Peyer's patch (tissue), 4 donors: ENCODE data around the gene BCL11A.

Experiments used
- CTCF ChIP-seq, 6 experiments: fragments of 450-650 bp in 4 of 6; fragments of 200-600 bp in 2 of 6; sonication (generic) in 1 of 6; IDR thresholded peaks; one replicate each; pipeline ENCODE4 v1.5.1; 2017 to 2019; ENCODE audit warnings: antibody characterized with exemption in 6 of 6, mild to moderate bottlenecking in 3 of 6, moderate library complexity in 1 of 6
- POLR2A ChIP-seq, 2 donors: fragments of 450-650 bp; IDR thresholded peaks; one replicate each; pipeline ENCODE4 v1.5.1; 2017; ENCODE audit warnings: antibody characterized with exemption in 2 of 2, mild to moderate bottlenecking in 2 of 2, moderate library complexity in 2 of 2

- TF ChIP-seq CTCF (IDR thresholded peaks at IDR 0.05): no peak
- no peak for TF ChIP-seq POLR2A (IDR thresholded peaks at IDR 0.05)
These were observed 21.0 kb downstream of the BCL11A start for GRCh38 chr2:60532421-60532820.
